Uterus (tissue), 4 donors: ENCODE data around the gene DNASE1. TPM values are rescaled to one million over a fixed set of nuclear protein-coding genes. Genes with fewer than 3 reads are reported as not detected.

Experiments
- DNase-seq, 2 donors: peaks; one replicate each; pipeline ENCODE4 v3.0.0-alpha.2; 2019 to 2020
- H3K27ac ChIP-seq, 2 donors: fragments of 200-600 bp; sonication (generic); 1 replicate in 1 of 2; 2 replicates in 1 of 2; pipeline ENCODE4 v1.5.1; 2016 to 2018
- H3K27me3 ChIP-seq, 2 donors: fragments of 200-600 bp; sonication (generic); one replicate each; pipeline ENCODE4 v1.5.1; 2018 to 2019; ENCODE audit warnings: control low read depth in 1 of 2
- H3K36me3 ChIP-seq, 2 donors: fragments of 200-600 bp; sonication (generic); one replicate each; pipeline ENCODE4 v1.5.1; 2019; ENCODE audit warnings: control low read depth in 1 of 2
- H3K4me1 ChIP-seq, 2 donors: fragments of 200-600 bp; sonication (generic); one replicate each; pipeline ENCODE4 v1.5.1; 2018 to 2019; ENCODE audit warnings: control low read depth in 1 of 2
- H3K4me3 ChIP-seq, 2 donors: fragments of 200-600 bp; sonication (generic); 1 replicate in 1 of 2; 2 replicates in 1 of 2; pipeline ENCODE4 v1.5.1; 2018 to 2019; ENCODE audit warnings: mild to moderate bottlenecking in 1 of 2
- H3K9me3 ChIP-seq, 2 donors: fragments of 200-600 bp; sonication (generic); one replicate each; pipeline ENCODE4 v1.5.1; 2019; ENCODE audit warnings: control low read depth in 1 of 2
- POLR2A ChIP-seq, 2 donors: fragments of 450-650 bp; IDR thresholded peaks; one replicate each; pipeline ENCODE4 v1.6.1; 2016; ENCODE audit warnings: antibody characterized with exemption in 2 of 2, mild to moderate bottlenecking in 1 of 2, moderate library complexity in 1 of 2
- intact Hi-C: fragments of 100-400 bp; cut with DNase I; formaldehyde crosslinking; loops from one replicate; pipeline ENCODE4 v1.15.1; 2023; ENCODE audit warnings: low total_unique reads
- total RNA-seq, 4 donors: library from RNA; depleted of rRNA in 3 of 4; stranded (reverse); fragments of >200 nt in 3 of 4; gene quantifications; one replicate each; pipeline versions ENCODE4 v1.1.0 to v1.2.4, GENCODE V29; 2014 to 2023
- TF ChIP-seq, protein P1 (sequence below), 4 experiments: fragments of 200-600 bp in 2 of 4; fragments of 450-650 bp in 2 of 4; sonication (generic) in 2 of 4; IDR thresholded peaks; one replicate each; pipeline ENCODE4 v1.5.1; 2016 to 2019; ENCODE audit warnings: antibody characterized with exemption in 4 of 4, mild to moderate bottlenecking in 2 of 4, moderate library complexity in 1 of 4
- donor health status: DM: yes; HTN: yes; CAD: no.

DNASE1 gene
- total RNA-seq, 4 donors from 2014 or later: 3.2 to 34.3 (median 13.8) TPM

DNA sequence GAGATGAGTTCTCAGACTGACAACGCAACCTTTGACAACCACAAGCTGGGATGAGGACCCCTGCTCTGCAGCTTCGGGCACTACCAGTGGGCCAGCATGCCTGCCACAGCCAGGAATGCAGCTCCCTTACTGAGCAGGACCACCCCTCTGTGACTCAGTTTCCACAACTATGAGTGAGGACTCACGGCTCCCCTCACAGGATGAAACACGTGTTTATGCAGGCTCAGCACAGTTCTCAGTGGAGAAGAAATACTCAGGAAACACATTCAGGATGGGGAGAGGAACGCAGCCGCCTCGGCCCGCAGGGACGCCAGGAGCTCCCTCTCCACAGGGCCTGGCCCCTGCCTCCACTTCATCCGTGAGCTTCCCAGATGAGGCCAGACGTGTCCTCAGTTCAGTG, 14.1 kb downstream of the DNASE1 start:
- intact Hi-C loops: no loop called here

DNA sequence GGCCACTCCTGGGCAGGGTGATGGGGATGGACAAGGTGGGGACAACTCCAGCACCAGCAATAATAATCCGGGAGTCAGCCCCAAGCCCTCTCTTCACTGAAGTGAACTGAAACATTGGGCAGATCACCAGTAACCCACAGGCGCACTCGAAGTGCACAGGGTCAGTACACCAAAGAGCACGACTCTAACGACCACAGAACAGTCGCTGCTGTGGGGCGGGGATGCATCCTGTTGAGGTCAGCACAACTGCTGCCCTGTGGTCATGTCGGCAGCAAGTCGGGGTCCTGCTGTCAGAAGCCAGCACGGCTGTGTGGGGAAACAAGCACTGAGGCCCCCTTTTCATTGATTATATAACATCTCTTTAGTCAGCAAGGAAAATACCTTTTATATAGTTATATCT, 14.6 kb downstream of the DNASE1 start:
- no peaks in the 10 kb centered on the region for H3K4me1 ChIP-seq
- H3K27me3 ChIP-seq: no peaks in the 10 kb centered on the region
- TF ChIP-seq POLR2A (IDR thresholded peaks at IDR 0.05): no peak
- TF ChIP-seq, protein P1, sequence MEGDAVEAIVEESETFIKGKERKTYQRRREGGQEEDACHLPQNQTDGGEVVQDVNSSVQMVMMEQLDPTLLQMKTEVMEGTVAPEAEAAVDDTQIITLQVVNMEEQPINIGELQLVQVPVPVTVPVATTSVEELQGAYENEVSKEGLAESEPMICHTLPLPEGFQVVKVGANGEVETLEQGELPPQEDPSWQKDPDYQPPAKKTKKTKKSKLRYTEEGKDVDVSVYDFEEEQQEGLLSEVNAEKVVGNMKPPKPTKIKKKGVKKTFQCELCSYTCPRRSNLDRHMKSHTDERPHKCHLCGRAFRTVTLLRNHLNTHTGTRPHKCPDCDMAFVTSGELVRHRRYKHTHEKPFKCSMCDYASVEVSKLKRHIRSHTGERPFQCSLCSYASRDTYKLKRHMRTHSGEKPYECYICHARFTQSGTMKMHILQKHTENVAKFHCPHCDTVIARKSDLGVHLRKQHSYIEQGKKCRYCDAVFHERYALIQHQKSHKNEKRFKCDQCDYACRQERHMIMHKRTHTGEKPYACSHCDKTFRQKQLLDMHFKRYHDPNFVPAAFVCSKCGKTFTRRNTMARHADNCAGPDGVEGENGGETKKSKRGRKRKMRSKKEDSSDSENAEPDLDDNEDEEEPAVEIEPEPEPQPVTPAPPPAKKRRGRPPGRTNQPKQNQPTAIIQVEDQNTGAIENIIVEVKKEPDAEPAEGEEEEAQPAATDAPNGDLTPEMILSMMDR (IDR thresholded peaks at IDR 0.05): no peak
- intact Hi-C loops: no loop called here
- no peaks in the 10 kb centered on the region for H3K9me3 ChIP-seq
- H3K27ac ChIP-seq: no peak overlapping the region
- H3K4me3 ChIP-seq: no peak overlapping the region
- DNase-seq: no peak
- H3K36me3 ChIP-seq: no peaks in the 10 kb centered on the region

More for the DNA sequence above, 14.1 kb downstream of the DNASE1 start:
- no peaks in the 10 kb centered on the region for H3K4me1 ChIP-seq
- no peak for TF ChIP-seq POLR2A (IDR thresholded peaks at IDR 0.05)
- TF ChIP-seq, protein P1 (IDR thresholded peaks at IDR 0.05): no peak
- H3K9me3 ChIP-seq: no peaks in the 10 kb centered on the region
- H3K27me3 ChIP-seq: no peaks in the 10 kb centered on the region
- H3K27ac ChIP-seq: no peak overlapping the region
- no peak overlapping the region for H3K4me3 ChIP-seq
- no peak for DNase-seq
- no peaks in the 10 kb centered on the region for H3K36me3 ChIP-seq

DNA sequence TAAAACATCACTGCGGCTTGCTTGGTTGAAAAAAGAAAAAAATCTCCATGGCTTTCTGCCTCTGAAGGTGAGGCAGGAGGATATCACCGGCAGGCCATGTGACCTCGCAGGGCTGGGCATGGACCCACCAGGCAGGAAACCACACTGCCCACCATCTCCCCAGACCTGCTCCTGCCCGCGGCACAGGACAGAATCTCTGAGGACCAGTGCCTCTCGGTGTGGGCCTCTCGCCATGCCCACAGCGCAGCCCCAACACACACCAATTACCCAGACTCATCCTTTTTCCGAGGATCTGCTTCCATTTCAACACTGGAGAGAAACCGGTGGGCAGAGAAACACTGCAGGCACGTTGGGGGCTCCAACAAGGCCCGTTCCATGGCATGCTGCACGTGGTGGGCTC, 16.2 kb downstream of the DNASE1 start:
- H3K4me3 ChIP-seq: no peak overlapping the region
- no peaks in the 10 kb centered on the region for H3K4me1 ChIP-seq
- H3K27ac ChIP-seq: no peak overlapping the region
- TF ChIP-seq POLR2A (IDR thresholded peaks at IDR 0.05): no peak
- TF ChIP-seq, protein P1 (IDR thresholded peaks at IDR 0.05): no peak
- no peaks in the 10 kb centered on the region for H3K9me3 ChIP-seq
- H3K36me3 ChIP-seq: no peaks in the 10 kb centered on the region
- intact Hi-C loops: no loop called here
- DNase-seq: no peak
- H3K27me3 ChIP-seq: no peaks in the 10 kb centered on the region

DNA sequence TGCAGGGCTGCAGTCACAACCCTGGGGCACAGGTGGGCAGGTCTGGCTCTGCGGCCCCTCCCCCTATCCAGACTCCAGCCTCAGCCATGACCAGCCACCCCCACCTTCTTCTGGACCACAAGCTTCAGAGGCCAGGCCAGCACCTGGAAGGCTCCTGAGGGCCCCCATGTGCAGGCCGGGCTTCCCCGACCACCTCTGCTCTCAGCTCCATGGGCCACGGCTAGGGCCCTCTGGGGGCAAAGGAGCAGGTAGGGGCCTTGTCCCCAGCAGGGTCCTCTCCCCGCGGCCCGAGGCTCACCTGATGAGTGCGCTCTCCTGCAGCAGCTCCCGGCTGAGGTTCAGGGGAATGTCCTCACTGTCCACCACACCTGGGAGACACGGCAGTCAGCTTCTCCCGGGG, 16.9 kb downstream of the DNASE1 start:
- TF ChIP-seq POLR2A (IDR thresholded peaks at IDR 0.05): no peak
- TF ChIP-seq, protein P1 (IDR thresholded peaks at IDR 0.05): no peak
- no peak for DNase-seq
- Histone ChIP-seq H3K27ac (no peak overlapping the region), H3K27me3 (no peaks in the 10 kb centered on the region), H3K9me3 (no peaks in the 10 kb centered on the region), H3K4me1 (no peaks in the 10 kb centered on the region), H3K4me3 (no peak overlapping the region), H3K36me3 (no peaks in the 10 kb centered on the region)
- intact Hi-C loops: no loop called here

DNA sequence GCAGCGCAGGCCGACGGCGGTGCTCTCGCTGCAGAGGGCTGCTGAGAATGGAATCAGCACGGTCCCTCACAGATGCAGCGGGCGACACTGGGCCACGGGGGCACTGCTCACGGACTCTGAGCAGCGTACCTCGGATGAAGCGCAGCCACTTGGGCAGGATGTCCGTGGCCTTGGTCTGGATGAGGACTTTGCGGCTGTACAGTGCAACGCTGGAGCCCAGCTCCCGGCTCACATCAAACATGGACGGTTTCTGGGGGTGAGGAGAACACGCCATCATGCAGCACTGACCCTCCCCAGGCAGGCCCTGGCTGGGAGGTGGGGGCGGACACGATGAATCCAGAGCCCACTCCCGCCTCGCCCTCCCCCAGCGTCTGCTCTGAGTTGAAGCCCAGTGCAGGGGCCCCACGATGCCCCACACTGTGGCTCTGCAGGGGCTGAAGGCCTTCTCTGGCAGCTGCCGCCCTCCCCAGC, 18.1 kb downstream of the DNASE1 start:
- H3K4me3 ChIP-seq: no peak overlapping the region
- H3K27me3 ChIP-seq: no peaks in the 10 kb centered on the region
- H3K4me1 ChIP-seq: no peaks in the 10 kb centered on the region
- TF ChIP-seq, protein P1 (IDR thresholded peaks at IDR 0.05): no peak
- TF ChIP-seq POLR2A (IDR thresholded peaks at IDR 0.05): no peak
- H3K36me3 ChIP-seq: no peaks in the 10 kb centered on the region
- H3K9me3 ChIP-seq: no peaks in the 10 kb centered on the region
- no peak overlapping the region for H3K27ac ChIP-seq
- DNase-seq: no peak
- intact Hi-C loops: no loop called here
